Muscle of leg (tissue), 11 donors: Measurements from ENCODE around the gene PAX7. TPM values are rescaled to one million over a fixed set of nuclear protein-coding genes. Genes with fewer than 3 reads are reported as not detected.
"Not testable (repeated sequence)": the region's sequence is repeated elsewhere in the genome, so short reads cannot be mapped to it uniquely, and the experiment has no call there.

ENCODE experiments used
- DNase-seq: peaks from one replicate; pipeline ENCODE4 v3.0.0; 2013
- H3K27ac ChIP-seq: one replicate; pipeline ENCODE4 v1.5.1; 2013; ENCODE audit warnings: mild to moderate bottlenecking, low read length, control low read depth
- H3K27me3 ChIP-seq: one replicate; pipeline ENCODE4 v1.6.1; 2013; ENCODE audit warnings: low read length; ENCODE audit not compliant: control insufficient read depth, insufficient read depth
- H3K36me3 ChIP-seq: one replicate; pipeline ENCODE4 v1.6.1; 2013; ENCODE audit warnings: low read length; ENCODE audit not compliant: control insufficient read depth, insufficient read depth
- H3K4me1 ChIP-seq: one replicate; pipeline ENCODE4 v1.6.1; 2013; ENCODE audit warnings: low read length; ENCODE audit not compliant: control insufficient read depth, insufficient read depth
- H3K4me3 ChIP-seq: one replicate; pipeline ENCODE4 v1.5.1; 2013; ENCODE audit warnings: low read length, control low read depth
- H3K9me3 ChIP-seq: replicated peaks from 2 replicates; pipeline ENCODE4 v1.6.1; 2013; ENCODE audit warnings: low read depth, low read length; ENCODE audit not compliant: control insufficient read depth
- WGBS: methylation state at CpG from one replicate; pipeline ENCODE4 v1.1.5; 2013; ENCODE audit warnings: missing lambda C conversion rate; ENCODE audit not compliant: insufficient coverage; 5-methylcytosine and 5-hydroxymethylcytosine counted together
- polyA plus RNA-seq, 8 donors: library from polyadenylated mRNA; unstranded; fragments of 120-200 nt; gene quantifications; one replicate each; pipeline versions ENCODE4 v1.2.1 to v1.2.3, GENCODE V29; 2013; ENCODE audit warnings: inconsistent platforms in 1 of 8, low replicate concordance in 1 of 8; ENCODE audit not compliant: insufficient read length in 8 of 8, insufficient read depth in 1 of 8
- total RNA-seq: library from RNA; stranded (reverse); fragments of 120-200 nt; gene quantifications from one replicate; pipeline ENCODE4 v1.2.4, GENCODE V29; 2013

Gene PAX7
- total and polyA plus RNA-seq, 9 donors: 34.0 to 60.2 (median 47.3) TPM

DNA sequence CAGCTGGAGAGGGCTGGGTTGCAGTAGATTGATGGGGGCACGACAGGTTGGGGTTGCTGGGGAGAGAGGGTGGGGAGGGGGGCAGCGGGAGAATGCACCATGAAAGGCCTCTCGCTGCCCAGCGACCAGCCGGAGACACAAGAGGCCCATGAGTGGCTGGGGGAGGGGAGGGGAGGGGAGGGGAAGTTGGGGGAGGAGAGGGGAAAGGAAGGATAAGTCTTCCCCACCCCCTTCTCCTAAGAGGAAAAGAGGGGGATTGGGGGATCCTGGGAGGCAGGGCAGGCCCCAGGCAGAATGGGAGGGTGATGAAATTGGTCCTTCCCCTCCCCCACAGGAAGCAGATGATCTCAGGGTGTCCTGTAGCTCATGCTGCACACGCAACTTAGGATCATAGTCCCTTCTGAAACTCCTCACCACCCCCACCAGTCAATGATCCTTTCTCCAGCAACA is 45.7 kb downstream of the PAX7 start:
- 40% methylated on average over 1 of the region's 6 CpGs for WGBS
- Histone ChIP-seq H3K36me3 (peaks cover 24% of the 10 kb centered on the region), H3K4me1 (peaks cover 31% of the 10 kb centered on the region), H3K27ac (peak overlapping the region; percentile 20), H3K27me3 (peaks cover 19% of the 10 kb centered on the region), H3K4me3 (no peak overlapping the region), H3K9me3 (no peaks in the 10 kb centered on the region)
- no peak for DNase-seq

DNA sequence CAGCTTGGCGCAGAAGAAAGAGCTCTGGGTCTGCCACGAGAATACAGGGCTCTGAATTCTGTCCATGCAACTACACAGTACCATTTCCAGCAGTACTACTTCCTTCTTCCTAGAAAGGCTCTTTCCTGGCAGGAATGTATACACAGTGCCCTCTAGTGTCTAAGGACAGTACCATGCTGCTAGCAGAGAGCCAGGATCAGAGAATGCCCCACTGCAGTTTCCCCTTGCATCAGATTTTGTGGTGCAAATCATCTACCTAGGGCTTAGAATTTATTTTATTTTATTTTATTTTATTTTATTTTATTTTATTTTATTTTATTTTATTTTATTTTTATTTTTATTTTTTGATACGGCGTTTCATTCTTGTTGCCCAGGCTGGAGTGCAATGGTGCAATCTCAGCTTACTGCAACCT is 50.8 kb downstream of the PAX7 start:
- Histone ChIP-seq H3K9me3 (no peaks in the 10 kb centered on the region), H3K27me3 (peaks cover 5% of the 10 kb centered on the region), H3K36me3 (peaks cover 28% of the 10 kb centered on the region), H3K4me1 (peaks cover 31% of the 10 kb centered on the region), H3K27ac (no peak overlapping the region), H3K4me3 (no peak overlapping the region)
- WGBS: 81% methylated on average over 4 of the region's 4 CpGs
- no peak for DNase-seq

DNA sequence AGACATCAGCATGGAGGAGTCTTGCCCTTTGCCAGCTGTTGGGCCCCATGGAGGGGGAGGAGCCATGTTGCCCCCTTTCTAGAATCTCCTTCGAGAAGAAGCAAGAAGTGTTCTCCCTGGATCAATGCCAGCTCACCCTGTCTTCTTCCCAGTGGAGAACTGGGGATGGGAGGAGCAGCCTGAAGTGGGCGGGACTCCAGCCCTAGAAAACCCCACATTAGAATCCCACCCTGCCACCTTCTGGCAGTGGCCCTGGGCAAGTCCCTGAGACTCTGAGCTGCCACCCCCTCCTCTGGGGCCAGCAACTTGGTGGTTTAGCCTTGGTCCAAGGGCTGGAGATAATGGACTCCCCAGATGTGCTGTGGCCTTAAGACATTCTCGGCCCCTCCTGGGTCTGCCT is 51.7 kb downstream of the PAX7 start:
- peaks cover 26% of the 10 kb centered on the region for H3K36me3 ChIP-seq
- H3K4me3 ChIP-seq: no peak overlapping the region
- H3K4me1 ChIP-seq: peaks cover 27% of the 10 kb centered on the region
- H3K9me3 ChIP-seq: no peaks in the 10 kb centered on the region
- WGBS: 29% methylated on average over 1 of the region's 3 CpGs
- H3K27ac ChIP-seq: no peak overlapping the region
- H3K27me3 ChIP-seq: peaks cover 2% of the 10 kb centered on the region
- DNase-seq: no peak

DNA sequence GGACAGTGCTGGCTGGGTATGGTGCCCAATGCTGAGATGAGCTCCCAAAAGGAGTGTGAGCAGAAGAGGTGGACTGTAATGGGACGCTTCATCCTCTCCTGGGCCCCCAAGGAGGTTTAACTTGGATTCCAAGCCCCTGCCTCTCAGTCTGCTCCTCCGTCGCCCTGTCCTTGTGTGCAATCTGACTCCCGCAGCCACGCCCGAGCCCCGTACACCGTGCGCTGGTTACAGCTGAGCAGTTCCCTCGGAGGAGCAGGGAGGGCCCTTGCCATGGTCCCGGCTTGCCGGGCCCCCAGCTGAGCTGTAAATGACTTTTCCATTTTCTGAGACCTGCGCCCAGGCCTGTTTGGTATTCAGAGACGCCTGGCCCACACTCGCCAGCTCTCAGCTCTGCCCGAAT is 53.7 kb downstream of the PAX7 start:
- peak overlapping the region; percentile 55 for H3K27ac ChIP-seq
- peaks cover 18% of the 10 kb centered on the region for H3K36me3 ChIP-seq
- H3K9me3 ChIP-seq: no peaks in the 10 kb centered on the region
- DNase-seq: peak; percentile 42
- H3K4me3 ChIP-seq: no peak overlapping the region
- peaks cover 40% of the 10 kb centered on the region for H3K4me1 ChIP-seq
- H3K27me3 ChIP-seq: peaks cover 2% of the 10 kb centered on the region
- 14% methylated on average over 15 of the region's 16 CpGs for WGBS

DNA sequence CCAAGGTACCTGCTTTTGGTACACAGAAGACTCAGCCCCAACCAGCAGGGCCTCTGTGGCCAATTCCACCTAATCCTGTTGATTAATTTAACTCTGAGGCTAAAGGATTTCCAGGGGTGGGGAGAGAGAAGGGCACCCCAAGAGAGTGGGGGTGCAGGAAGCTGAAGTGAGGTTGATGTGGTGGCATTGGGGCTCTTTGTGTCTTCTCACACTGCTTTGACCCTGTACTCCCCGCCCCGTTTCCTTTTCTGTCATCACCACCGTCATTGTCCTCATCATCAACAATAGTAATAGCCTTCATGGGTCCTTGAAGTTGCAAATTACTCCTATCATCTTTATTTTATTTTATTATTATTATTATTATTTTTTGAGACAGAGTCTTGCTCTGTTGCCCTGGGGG is 55.9 kb downstream of the PAX7 start:
- no CpG with 5 or more reads among the region's 3 CpGs for WGBS

DNA sequence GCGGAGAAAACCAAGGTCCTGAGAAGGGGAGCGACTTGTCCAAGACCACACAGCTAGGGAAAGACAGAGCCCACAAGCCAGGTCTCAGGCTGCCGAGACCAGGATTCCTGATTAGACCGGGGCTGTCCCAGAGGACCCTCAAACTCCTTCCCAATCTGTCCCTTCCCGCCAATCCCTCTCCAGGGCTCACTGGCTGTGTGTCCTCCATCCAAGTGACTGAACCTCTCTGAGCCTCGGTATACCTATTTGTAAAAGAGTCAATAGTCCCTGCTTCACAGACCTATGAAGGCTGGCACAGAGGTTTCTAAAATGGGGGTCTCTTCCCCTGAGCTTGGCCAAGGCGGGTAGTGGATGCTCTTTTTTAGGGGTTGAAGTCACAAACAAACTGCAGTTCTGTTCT is 56.6 kb downstream of the PAX7 start:
- 84% methylated on average over 6 of the region's 7 CpGs for WGBS
- H3K36me3 ChIP-seq: peaks cover 20% of the 10 kb centered on the region
- no peak for DNase-seq
- H3K9me3 ChIP-seq: no peaks in the 10 kb centered on the region
- peaks cover 2% of the 10 kb centered on the region for H3K27me3 ChIP-seq
- H3K4me3 ChIP-seq: no peak overlapping the region
- H3K27ac ChIP-seq: no peak overlapping the region
- H3K4me1 ChIP-seq: peaks cover 49% of the 10 kb centered on the region

More for the DNA sequence above, 55.9 kb downstream of the PAX7 start:
- Histone ChIP-seq H3K9me3 (no peaks in the 10 kb centered on the region), H3K4me3 (no peak overlapping the region), H3K27ac (no peak overlapping the region), H3K27me3 (peaks cover 2% of the 10 kb centered on the region), H3K4me1 (peaks cover 46% of the 10 kb centered on the region), H3K36me3 (peaks cover 14% of the 10 kb centered on the region)
- DNase-seq: no peak

DNA sequence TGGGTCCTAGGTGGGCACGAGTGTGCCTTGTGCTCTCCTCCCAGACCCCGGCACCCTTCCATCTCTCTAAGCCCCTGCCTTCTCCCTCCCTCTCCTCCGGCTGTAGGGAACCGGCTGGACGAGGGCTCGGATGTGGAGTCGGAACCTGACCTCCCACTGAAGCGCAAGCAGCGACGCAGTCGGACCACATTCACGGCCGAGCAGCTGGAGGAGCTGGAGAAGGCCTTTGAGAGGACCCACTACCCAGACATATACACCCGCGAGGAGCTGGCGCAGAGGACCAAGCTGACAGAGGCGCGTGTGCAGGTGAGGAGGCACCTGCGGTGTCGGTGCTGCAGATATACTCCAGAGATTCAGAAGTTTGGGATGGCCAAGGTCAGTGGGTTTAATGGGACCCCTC is 61.0 kb downstream of the PAX7 start:
- no peaks in the 10 kb centered on the region for H3K9me3 ChIP-seq
- H3K27me3 ChIP-seq: peaks cover 2% of the 10 kb centered on the region
- H3K36me3 ChIP-seq: peaks cover 17% of the 10 kb centered on the region
- H3K4me3 ChIP-seq: no peak overlapping the region
- no peak for DNase-seq
- H3K27ac ChIP-seq: no peak overlapping the region
- WGBS: 80% methylated on average over 18 of the region's 20 CpGs
- H3K4me1 ChIP-seq: peaks cover 46% of the 10 kb centered on the region

DNA sequence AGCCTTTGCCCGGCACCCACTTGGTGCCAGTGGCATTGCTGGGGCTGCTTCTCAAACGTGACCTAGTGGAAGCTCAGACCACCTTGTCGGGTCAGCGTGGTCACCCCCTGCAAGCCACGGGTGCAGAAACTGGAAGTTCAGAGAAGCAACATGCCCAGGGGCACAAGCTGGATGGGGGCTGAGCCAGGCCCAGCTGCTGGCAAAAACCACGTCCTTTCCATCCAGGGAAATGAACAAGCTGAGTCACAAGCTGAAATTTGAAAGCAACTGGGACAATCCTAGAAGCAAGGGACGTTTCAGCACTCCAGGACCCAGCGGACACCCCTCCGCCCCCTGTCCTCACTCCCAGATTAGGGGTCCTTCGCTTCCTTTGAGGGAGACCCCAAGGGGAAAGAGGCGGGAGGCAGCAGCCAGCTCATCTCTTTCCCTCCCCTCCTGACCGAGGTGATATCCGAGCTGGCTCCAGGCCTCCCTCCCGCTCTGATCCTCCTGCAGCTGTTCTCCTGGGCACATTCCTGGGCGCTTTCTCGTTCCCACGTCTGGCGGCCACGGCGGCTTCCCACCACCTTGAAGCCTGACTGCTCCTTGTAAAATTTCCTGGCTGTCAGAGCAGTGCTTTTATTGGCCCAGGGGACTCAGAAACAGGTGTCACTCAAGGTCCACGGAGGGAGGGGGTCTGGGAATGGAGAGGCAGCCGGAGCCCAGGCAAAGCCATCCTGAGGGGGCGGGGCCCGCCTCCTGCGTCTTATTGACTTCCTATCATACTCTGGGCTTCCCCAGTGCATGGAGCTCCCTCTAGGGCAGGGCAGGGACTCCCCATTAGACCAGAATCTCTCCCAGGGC is 62.8 kb downstream of the PAX7 start:
- H3K4me3 ChIP-seq: no peak overlapping the region
- H3K36me3 ChIP-seq: peaks cover 25% of the 10 kb centered on the region
- WGBS: 16% methylated on average over 16 of the region's 25 CpGs
- H3K9me3 ChIP-seq: no peaks in the 10 kb centered on the region
- H3K27me3 ChIP-seq: peaks cover 2% of the 10 kb centered on the region
- H3K27ac ChIP-seq: peak overlapping the region; percentile 80
- peak; percentile 80 for DNase-seq
- peaks cover 38% of the 10 kb centered on the region for H3K4me1 ChIP-seq

DNA sequence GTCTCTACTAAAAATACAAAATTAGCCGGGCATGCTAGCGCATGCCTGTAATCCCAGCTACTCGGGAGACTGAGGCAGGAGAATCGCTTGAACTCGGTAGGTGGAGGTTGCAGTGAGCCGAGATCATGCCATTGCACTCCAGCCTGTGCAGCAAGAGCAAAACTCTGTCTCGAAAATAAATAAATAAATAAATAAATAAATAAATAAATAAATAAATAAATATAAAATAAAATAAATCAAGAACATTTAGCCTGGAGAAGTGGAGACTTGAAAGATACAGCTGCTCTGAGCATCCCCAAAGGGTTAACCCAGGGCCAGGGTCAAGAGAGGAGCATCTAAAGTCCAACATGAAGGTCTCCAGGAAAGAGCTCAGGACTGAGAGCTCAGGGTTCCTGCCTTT is 63.6 kb downstream of the PAX7 start:
- H3K9me3 ChIP-seq, H3K4me3 ChIP-seq, DNase-seq, H3K27me3 ChIP-seq: not testable (repeated sequence)
- H3K27ac ChIP-seq: peak overlapping the region; percentile 80
- 80% methylated on average over 3 of the region's 7 CpGs for WGBS
- H3K4me1 ChIP-seq: peaks cover 31% of the 10 kb centered on the region
- peaks cover 25% of the 10 kb centered on the region for H3K36me3 ChIP-seq

DNA sequence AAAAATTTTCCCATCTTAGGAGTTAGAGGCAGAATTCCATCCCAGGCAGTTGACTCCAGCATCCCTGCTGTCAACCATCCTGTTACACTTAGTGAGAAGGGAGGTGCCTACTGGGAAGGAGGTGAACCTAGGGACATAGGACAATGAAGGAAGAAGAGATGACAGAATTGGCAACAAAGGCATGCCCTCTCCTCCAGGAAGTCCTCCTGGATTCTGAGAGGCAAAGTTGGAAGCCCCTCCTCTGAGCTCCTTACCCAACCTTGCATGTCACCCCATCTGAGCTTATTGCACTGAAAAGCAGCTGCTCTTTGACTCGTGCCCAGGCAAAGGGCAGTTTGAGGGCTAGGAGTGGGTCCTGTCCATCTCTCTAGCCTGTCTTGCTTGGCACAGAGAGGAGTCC is 66.9 kb downstream of the PAX7 start:
- Histone ChIP-seq H3K4me1 (peaks cover 16% of the 10 kb centered on the region), H3K4me3 (no peak overlapping the region), H3K27ac (no peak overlapping the region), H3K36me3 (peaks cover 38% of the 10 kb centered on the region), H3K9me3 (no peaks in the 10 kb centered on the region), H3K27me3 (peaks cover 9% of the 10 kb centered on the region)
- WGBS: 50% methylated on average over 1 of the region's 1 CpG
- no peak for DNase-seq
